Bronchial epithelial cell (primary cell): ENCODE results near the gene FTO. TPM values are rescaled to one million over a fixed set of nuclear protein-coding genes. Genes with fewer than 3 reads are reported as not detected.

Experiments used
- DNase-seq: peaks from one replicate; pipeline ENCODE4 v3.0.0-alpha.2; 2010; ENCODE audit warnings: low read depth
- FAIRE-seq: peaks from 2 replicates; lab custom pipeline; 2011; peaks lifted over from hg19 to GRCh38; lab: Jason Lieb, UNC
- H3K27me3 ChIP-seq: 2 replicates; pipeline ENCODE4 v1.5.1; 2011; ENCODE audit warnings: low read length; ENCODE audit not compliant: control insufficient read depth, insufficient read depth
- H3K36me3 ChIP-seq: 2 replicates; pipeline ENCODE4 v1.5.1; 2011; ENCODE audit warnings: low read length; ENCODE audit not compliant: control insufficient read depth, insufficient read depth
- H3K4me3 ChIP-seq: 2 replicates; pipeline ENCODE4 v1.5.1; 2011; ENCODE audit warnings: mild to moderate bottlenecking, low read depth, low read length, control low read depth
- CTCF ChIP-seq: IDR thresholded peaks from 2 replicates; pipeline ENCODE4 v1.5.1; 2011; ENCODE audit warnings: mild to moderate bottlenecking, moderate library complexity, low read length, control low read depth, inconsistent platforms; ENCODE audit not compliant: insufficient read depth, severe bottlenecking
- total RNA-seq: library from RNA; depleted of rRNA; stranded (reverse); fragments of >200 nt; gene quantifications from 2 replicates; pipeline ENCODE4 v1.2.1, GENCODE V29; 2014

The FTO gene
- total RNA-seq, 1 donor from 2014 or later: 41.6 TPM

- Histone ChIP-seq H3K4me3 (no peak overlapping the region), H3K36me3 (no peaks in the 10 kb centered on the region), H3K27me3 (no peaks in the 10 kb centered on the region)
- no peak for DNase-seq
- no peak for TF ChIP-seq CTCF
- FAIRE-seq: no peak
Observed at GRCh38 chr16:54094641-54095040, 390.7 kb downstream of the FTO start.

- TF ChIP-seq CTCF: no peak
- H3K27me3 ChIP-seq: no peaks in the 10 kb centered on the region
- H3K4me3 ChIP-seq: no peak overlapping the region
- no peaks in the 10 kb centered on the region for H3K36me3 ChIP-seq
- no peak for FAIRE-seq
- no peak for DNase-seq
Observed at GRCh38 chr16:54096607-54097006, 392.7 kb downstream of the FTO start.

- DNase-seq: no peak
- H3K27me3 ChIP-seq: no peaks in the 10 kb centered on the region
- H3K4me3 ChIP-seq: no peak overlapping the region
- no peak for FAIRE-seq
- no peak for TF ChIP-seq CTCF
- H3K36me3 ChIP-seq: no peaks in the 10 kb centered on the region
Observed at GRCh38 chr16:54097774-54098173, 393.8 kb downstream of the FTO start.

GRCh38 chr16:54098247-54098646 is 394.3 kb downstream of the FTO start:
- H3K27me3 ChIP-seq: no peaks in the 10 kb centered on the region
- TF ChIP-seq CTCF: no peak
- DNase-seq (no peak), FAIRE-seq (no peak)
- H3K36me3 ChIP-seq: no peaks in the 10 kb centered on the region
- no peak overlapping the region for H3K4me3 ChIP-seq

GRCh38 chr16:54099627-54100026 is 395.7 kb downstream of the FTO start:
- Histone ChIP-seq H3K4me3 (no peak overlapping the region), H3K27me3 (no peaks in the 10 kb centered on the region), H3K36me3 (no peaks in the 10 kb centered on the region)
- DNase-seq: no peak
- no peak for FAIRE-seq
- no peak for TF ChIP-seq CTCF

- H3K27me3 ChIP-seq: no peaks in the 10 kb centered on the region
- DNase-seq: no peak
- H3K4me3 ChIP-seq: no peak overlapping the region
- no peak for TF ChIP-seq CTCF
- H3K36me3 ChIP-seq: no peaks in the 10 kb centered on the region
- FAIRE-seq: no peak
Observed at GRCh38 chr16:54102888-54103866, 399.2 kb downstream of the FTO start.
